LHCN-M2 (cell line): ENCODE results near the gene ALG14. TPM values are rescaled to one million over a fixed set of nuclear protein-coding genes. Genes with fewer than 3 reads are reported as not detected.
"Not testable (repeated sequence)": the region's sequence is repeated elsewhere in the genome, so short reads cannot be mapped to it uniquely, and the experiment has no call there.

Experiments used
- DNase-seq: peaks from one replicate; pipeline ENCODE4 v3.0.0-alpha.2; 2012; ENCODE audit warnings: low read depth
- total RNA-seq: library from RNA; depleted of rRNA; stranded (reverse); fragments of >200 nt; gene quantifications from 2 replicates; pipeline ENCODE4 v1.2.3, GENCODE V29; 2014

The ALG14 gene
- total RNA-seq, 1 experiment from 2014 or later, result 1.5 TPM

GRCh38 chr1:95043141-95043980, 29.4 kb downstream of the ALG14 start:
- peak; percentile 83 for DNase-seq

DNA sequence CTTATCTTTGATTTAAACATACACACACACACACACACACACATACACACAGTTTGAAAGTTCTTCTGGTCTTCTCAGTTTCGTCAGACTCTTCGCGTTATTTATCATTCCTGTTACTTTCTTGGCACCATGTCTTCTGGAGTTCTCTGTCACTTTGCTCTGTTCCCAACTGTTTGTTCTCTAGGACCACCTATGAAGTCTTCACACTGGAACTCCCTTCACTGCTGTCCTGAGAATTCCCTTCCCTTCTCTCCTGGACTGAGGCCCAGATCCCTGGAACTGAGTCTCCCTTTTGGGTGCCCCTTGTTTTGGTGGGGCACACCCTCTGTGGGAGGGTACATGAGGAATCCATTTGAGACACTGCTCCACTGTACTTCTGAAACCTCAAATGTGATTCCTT, 30.5 kb downstream of the ALG14 start:
- DNase-seq, result peak; percentile 38

DNA sequence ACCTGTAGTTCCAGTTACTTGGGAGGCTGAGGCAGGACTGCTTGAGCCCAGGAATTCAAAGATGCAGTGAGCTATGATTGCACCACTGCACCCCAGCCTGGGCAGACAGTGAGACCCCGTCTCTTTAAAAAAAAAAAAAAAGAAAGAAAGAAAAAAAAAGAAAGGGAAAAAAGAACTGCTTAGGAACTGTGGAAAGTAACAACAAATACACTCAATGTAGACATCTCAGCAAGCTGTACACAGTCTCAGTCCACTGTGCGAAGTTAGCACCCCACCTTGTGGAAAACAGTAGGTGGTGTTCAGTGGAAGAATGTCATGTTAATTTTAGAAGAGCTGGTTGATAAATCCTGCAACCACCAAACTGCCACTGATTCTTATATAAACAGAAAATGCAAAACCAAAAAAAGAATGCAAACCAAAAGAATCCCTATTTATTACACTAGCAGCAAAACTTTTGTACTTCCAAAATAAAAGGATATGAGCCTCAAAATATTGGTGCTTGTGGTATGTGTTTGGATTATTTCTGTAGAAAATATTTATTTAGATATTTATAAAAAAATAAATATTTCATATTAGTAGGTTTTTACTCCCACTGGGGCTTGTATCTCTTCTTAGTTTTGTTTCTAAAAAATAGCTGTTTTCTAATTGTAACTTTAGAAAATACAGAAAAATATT, 31.1 kb downstream of the ALG14 start:
- peak; percentile 89 for DNase-seq

DNA sequence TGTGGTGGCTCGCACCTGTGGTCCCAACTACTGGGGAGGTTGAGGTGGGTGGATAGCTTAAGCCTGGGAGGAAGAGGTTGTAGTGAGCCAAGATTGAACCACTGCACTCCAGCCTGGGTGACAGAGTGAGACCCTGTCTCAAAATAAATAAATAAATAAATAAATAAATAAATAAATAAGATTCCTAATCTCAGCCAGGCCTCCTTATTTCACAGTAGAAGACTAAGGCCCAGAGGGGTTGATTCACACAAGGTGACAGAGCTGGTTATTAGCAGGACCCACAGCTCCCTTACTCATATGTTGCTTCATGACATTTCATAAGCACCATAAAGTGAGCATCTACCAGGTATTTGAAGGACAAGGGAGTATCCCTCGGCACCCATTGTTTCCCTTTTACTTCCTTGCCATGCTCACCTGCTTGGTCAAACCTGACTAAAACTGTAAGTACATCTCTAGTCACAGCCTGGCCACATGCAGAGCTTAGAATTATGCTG, 32.7 kb downstream of the ALG14 start:
- DNase-seq, result no peak

GRCh38 chr1:95039360-95040031, 33.3 kb downstream of the ALG14 start:
- DNase-seq, result no peak

DNA sequence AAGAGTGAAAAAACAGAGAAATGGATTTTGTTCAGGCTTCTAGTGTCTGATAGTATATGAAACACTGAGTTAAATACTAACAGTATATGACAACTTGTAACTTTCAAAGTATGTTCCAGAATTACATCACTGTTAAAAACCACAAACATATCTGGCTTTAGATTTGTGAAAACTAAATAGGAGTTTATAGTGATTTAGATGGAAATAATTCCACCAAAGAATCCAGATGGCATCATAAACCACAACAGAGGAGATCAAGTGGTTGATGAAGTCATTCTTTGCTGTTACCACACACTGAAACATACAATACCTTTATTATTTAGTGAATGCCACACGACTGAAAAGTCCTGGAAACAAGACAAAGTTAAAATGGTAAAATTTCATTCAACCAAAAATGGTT, 37.2 kb downstream of the ALG14 start:
- peak; percentile 93 for DNase-seq

GRCh38 chr1:95034506-95034905, 38.2 kb downstream of the ALG14 start:
- no peak for DNase-seq

DNA sequence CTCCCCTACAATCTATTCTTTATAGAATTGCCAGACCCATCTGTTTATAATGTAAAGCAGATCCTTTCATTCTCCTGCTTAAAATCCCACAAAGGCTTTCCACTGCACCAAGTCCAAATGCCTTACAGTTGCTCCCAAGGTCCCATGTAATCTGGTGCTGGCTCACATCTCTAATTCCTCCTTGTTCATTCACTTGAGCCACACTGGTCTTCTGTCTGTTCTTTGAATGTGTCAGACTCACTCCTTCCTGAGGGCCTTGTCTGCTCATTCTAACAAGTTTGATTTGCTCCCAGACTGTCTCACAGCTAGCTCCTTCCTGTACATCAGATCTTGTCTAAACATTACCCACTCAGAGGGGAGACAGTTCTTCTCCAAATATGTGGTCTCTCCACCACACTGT, 38.9 kb downstream of the ALG14 start:
- no peak for DNase-seq

DNA sequence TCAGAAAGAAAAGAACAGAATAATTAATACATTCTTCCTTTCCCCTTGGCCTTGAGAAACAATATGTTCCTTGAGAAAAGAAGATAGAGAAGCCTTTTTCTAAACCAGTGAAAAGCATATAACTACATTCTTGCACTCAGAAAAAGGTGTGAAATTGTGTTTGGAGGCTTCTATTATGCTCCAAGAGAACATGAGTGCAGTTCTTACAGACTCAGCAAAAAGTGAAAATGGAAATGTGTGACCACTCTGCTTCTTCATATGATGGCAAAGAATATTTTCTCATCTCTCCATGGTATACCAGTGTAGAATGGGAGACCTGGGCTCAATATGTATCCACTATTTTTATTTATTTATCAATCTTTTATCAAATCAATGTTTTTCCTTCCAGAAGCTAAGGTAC, 43.2 kb downstream of the ALG14 start:
- no peak for DNase-seq

DNA sequence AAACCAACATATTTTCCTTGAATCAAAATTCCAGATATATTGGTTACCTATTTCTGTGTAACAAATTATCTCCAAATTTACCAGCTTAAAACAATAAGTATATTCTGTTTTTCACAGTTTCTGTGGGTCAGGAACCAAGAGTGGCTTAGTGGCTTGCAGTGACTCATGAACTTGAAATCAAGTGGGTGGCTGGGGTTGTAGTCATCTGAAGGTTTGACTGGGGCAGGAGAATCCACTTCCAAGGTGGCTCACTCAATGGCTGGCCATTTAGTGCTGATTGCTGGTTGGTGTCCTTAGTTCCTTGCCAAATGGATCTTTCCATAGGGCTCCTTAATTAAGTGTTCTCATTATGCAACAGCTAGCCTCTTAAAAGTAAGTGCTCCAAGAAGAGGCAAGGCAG, 43.8 kb downstream of the ALG14 start:
- DNase-seq, result no peak

DNA sequence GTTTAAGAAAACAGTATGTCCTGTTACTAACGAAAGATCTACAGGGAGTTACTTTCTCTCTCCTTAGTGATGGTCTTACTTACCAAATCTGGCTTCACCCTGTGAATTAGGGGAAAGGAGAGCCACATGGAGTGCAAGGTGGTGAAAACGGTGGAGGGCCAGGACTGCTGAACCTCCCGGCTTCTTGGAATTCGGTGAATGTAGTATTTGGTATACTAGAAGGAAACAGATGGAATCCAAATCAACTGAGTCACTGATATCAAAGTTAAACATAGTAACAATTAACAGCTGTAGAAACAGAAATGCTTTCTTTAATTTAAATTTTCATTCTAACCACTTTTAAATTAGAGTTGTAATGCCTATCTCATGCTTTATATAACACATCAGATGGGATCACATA, 45.7 kb downstream of the ALG14 start:
- no peak for DNase-seq

- DNase-seq, result peak; percentile 90
Observed at GRCh38 chr1:95023399-95024043, 49.2 kb downstream of the ALG14 start.

DNA sequence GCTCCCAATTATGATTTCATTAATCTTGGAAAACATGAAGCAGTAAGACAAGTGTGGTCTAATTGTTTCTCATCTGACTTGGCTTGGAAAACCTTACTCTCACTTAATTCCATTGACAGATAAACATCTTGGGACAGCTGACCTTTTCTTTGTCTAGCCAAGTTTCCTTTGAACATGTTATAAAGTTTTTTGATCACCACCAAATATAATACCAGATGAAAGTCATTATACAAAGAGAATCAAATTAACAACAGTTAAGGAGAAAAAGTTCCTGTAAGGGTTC, 50.2 kb downstream of the ALG14 start:
- DNase-seq, result peak; percentile 52

- DNase-seq, result no peak
Observed at GRCh38 chr1:95021805-95022643, 50.7 kb downstream of the ALG14 start.

- no peak for DNase-seq
Observed at GRCh38 chr1:95021119-95021518, 51.6 kb downstream of the ALG14 start.

DNA sequence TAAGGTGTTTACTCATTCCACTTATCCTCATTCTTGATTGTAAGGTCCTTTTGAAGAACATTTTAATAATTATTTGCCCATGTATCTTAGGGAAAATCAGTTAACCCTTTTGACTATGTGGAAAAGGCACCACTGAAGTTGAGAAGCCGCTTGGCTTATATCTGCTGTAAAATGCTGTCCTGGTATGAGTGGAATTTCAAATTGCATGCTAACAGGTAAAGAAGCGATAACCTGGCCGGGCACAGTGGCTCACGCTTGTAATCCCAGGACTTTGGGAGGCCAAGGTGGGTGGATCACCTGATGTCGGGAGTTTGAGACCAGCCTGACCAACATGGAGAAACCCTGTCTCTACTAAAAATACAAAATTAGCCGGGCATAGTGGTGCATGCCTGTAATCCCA, 53.3 kb downstream of the ALG14 start:
- DNase-seq, result not testable (repeated sequence)

DNA sequence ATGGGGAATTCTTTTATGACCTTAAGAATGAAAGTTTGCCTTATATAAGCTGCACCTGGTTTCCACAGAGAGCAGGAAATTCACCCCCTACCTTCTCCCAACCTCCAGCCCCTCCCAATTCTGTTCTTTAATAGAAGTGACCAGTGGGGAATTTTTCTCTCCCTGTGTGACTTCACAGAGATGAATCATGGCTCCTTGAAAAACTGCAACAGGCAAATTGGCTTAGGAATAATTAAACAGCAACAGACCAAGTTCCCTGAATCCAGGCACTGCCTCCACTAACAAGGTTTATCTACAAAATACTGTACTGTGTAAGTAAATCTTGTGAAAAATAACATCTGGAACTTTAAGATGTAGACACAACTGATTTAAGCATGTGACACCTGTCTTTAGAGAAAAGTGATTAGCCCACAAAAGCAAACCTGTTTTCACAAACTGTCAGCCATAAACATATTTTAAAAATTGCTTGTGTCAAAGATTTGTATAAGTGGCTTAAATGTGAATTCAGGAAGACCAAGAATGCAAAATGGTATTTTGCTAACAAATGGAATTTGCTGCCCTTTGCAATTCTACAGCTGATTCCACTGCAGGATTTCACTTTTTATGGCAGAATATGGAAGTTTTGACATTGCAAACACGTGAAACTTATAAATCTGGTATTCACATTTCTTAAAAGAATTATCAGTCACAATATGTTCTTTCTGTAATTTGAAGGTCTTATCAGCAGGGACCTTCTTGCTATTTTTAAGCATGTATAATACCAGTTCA, 54.0 kb downstream of the ALG14 start:
- DNase-seq, result peak; percentile 50

- DNase-seq, result no peak
Observed at GRCh38 chr1:95017775-95018174, 55.0 kb downstream of the ALG14 start.

DNA sequence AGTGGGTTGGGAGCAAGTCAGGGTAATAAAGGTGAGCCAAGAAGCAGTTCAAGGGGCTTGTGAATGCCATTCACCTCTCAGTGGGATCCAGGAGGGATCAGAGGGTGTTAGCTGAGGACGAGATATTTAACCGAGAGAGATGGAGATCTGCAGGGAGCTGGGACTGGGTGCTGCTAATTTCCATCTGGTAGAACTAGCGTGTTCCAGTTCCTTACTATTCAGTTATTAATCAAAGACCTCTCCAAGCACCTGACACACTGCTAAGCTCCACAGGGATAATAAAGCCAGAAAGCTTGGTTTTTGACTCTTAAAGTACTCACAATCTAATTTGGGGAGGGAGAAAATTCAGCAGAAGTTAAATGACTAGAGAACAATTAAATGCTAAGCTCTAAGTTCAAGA, 57.7 kb downstream of the ALG14 start:
- no peak for DNase-seq

DNA sequence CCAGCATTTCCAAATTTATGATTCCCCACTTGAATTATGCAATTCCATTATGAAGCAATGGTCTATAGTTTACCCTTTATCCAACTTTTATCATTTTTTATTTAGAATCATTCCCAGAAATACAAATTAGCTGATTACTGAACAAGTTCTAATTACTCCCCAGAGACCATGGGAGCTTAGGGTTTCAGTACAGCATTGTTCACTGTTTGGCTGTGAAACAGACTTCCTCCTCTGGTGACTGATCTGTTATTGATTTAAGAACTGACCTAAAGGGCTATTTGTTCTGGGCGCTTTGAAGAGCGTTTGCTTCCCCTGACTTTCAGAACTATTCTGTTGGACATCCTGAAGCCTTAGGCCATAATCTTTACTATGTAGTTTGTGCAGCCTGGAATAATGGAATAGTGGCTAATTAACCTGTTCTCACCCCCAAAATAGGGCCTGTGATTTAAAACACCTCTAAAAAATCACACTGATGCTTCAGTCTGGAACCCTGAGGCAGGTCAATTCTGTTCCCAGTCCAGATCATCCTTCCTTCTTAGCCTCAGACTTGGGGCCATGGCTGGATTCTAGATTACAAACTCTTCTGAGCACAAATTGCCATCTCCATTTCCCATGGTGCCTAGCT, 58.7 kb downstream of the ALG14 start:
- DNase-seq, result peak; percentile 24
